GM18505 (cell line): ENCODE measurements around the gene TKT.
A peak's percentile ranks its signal among the peaks of the same experiment; 100 is the strongest.
"Not testable (repeated sequence)": the region's sequence is repeated elsewhere in the genome, so short reads cannot be mapped to it uniquely, and the experiment has no call there.

Source experiments
- ATAC-seq: cut with Tn5 transposase; IDR thresholded peaks from one replicate; pipeline ENCODE4 v1.9.1; 2021; ENCODE audit not compliant: unreplicated experiment
- POLR2A ChIP-seq: IDR thresholded peaks from 4 replicates; pipeline ENCODE4 v1.6.1; 2011; ENCODE audit warnings: borderline replicate concordance; ENCODE audit not compliant: insufficient read depth, insufficient read length; ENCODE audit errors: extremely low read depth

The TKT gene

DNA sequence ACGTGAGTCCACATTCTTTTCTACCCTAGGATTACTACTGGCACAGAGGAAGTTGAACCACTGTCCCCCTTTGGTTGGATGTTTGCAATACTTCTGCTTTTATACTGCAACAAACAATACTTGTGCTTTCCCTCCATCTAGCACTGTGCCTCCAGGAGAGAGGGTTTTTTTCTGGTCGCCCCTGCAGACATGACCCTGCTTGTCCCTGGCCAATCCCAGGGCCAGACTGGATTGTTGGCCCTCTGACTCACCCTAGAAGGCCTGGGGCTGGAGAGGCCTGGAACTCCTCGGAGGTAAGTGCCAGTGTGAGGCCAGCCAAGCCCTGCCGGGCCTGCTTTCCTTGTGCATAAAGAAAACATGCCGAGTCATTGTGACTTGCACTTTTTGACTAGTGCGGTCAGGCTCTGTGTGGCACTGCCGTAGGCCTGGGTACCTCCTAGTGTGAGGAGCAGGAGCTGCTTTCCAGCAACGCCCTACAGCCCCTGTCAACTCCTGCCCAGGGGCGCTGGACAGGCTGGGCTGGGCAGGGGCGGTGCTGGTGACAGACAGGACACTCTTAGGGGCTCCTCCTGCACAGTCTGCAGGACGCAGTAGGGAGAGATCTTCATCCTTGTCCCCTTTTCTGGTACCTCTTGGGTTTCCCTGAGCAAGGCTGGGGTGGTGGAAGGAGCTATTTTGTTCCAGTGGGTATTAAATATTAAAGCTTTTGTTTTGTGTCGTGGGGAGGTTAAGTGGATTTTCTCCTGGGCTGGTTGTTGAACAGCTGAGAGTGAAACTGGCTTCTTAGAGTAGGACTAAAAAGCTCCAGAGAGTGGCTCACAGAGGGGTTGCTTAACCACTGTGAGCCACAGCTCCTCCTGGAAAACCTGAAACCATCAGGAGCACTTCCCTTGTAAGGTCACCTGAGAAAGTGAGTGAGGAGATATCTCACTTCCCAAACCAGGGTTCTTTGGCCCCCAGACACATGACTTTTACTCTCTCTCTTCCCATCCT, 14.4 kb upstream of the TKT start:
- no peak for ATAC-seq

DNA sequence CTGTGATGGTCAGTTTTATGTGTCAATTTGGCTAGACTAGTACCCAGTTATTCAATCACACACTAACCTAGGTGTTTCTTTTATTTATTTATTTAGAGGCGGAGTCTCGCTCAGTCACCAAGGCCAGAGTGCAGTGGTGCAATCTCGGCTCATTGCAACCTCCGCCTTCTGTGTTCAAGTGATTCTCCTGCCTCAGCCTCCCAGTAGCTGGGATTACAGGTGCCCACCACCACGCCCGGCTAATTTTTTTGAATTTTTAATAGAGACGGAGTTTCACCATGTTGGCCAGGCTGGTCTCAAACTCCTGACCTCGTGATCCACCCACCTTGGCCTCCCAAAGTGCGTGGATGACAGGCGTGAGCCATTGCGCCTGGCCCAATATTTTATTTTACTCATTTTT, 13.4 kb upstream of the TKT start:
- ATAC-seq = not testable (repeated sequence)

More for the DNA sequence above, 14.4 kb upstream of the TKT start:
- TF ChIP-seq POLR2A = no peak

DNA sequence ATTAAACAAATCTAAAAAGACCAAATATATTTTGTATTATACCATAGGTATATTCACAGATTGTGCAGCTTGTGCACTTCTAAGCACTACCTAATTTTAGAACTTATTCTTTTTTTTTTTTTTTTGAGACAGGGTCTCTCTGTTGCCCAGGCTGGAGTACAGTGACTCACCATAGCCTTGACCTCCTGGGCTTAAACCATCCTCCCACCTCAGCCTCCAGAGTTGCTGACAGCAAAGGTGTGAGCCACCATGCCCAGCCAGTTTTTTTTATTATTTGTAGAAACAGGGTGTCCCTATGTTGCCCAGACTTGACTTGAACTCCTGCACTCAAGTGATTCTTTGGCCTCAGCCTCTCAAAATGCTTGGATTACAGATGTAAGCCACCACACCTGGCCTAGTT, 11.9 kb upstream of the TKT start:
- no peak for TF ChIP-seq POLR2A
- no peak for ATAC-seq

DNA sequence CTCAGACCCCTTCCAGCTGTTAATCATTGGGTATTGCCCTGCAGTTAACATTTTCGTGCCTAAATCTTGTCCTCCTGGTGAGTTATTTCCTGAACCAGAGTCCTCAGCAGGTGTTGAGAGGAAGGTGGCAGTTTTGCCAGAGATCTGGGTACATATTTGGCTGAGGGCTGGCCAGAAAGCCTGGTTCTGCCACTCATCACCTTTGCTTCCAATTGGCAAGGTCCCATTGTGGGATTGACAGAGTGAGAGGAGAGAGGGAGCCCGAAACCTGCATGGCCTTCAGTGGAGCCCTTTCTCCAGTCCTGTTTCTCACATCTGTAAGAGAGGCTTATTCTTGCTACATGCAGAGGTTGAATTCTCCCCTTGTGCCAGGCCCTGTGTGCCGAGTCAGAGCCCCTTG, 8.9 kb upstream of the TKT start:
- no peak for TF ChIP-seq POLR2A
- ATAC-seq = no peak

DNA sequence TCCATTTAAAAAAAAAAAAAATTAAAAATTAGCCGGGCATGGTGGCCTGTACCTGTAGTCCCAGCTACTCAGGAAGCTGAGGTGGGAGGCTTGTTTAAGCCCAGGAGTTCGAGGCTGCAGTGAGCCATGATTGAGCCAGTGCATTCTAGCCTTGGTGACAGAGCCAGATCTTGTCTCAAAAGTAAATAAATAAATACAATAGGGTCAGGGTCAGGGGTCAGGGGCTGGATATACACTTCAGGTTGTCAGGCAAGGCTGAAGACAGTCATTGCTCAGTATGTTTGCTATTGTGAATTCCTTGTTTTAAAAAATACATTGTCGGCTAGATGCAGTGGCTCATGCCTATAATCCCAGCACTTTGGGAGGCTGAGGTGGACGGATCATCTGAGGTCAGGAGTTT, 8.1 kb upstream of the TKT start:
- TF ChIP-seq POLR2A = no peak
- no peak for ATAC-seq

GRCh38 chr3:53261712-53262111, 5.9 kb upstream of the TKT start:
- TF ChIP-seq POLR2A = no peak
- no peak for ATAC-seq

DNA sequence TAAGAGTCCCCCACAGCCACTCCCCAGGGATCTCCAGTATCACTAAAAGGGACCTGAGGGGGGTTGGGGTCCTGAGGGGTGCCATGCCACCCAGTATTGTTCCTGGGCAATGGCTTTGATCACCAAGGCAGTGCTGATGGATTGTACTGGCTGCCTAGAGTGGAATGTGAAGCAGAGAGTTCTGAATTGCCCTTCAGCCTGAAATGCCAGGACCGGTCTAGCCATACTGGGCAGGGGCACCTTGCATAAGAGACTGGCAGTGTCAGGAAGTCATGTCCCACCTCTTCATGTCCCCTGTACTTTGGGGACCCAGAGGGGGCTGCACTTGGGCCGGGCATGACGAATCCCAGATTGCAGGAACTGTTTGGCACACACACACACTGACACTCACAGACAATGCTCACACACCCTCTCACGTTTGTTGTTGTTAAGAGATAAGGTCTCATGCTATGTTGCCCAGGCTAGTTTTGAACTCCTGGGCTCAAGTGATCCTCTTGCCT, 4.5 kb upstream of the TKT start:
- no peak for ATAC-seq
- TF ChIP-seq POLR2A = no peak

DNA sequence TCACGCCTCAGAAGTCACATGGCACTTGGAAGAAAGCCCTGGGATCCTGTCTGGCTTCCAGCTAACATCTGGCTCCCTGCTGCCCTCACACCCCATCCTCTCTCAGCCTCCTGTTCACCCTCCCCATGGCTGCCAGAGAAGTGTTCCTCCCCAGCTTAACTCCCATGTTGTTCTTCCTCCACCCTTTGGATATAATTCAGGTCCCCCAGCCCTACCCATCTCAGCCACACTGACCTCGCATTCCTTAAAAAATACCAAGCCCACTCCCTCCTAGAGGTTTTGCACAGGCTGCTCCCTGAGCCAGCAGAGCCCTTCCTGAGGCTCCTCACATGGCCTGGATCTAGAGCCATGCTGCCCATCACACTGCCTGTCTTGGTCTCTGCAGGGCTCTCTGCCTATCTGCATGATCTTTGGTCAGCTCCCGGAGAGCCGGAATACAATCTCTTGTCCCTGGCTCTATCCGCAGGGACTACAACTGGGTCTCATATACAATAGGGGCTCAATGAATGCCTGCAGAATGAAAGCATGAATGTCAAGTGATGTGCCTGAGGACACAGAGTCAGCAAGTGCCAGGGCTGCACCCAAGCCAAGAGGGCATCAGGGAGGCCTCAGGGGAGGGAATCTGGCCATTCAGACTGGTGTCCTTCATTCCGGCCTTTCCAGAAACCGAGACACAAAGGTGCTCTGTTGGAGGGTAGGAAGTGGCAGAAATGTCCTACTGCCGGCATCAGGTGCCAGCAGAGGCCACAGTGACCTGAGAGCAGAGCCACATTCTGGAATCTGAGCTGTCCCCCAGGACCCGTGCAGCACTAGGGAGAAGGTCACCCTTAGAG, 3.8 kb upstream of the TKT start:
- no peak for ATAC-seq
- TF ChIP-seq POLR2A = no peak

- no peak for TF ChIP-seq POLR2A
- no peak for ATAC-seq
Measured at GRCh38 chr3:53258600-53259426, 3.0 kb upstream of the TKT start.

GRCh38 chr3:53257465-53257864, 1.6 kb upstream of the TKT start:
- ATAC-seq = no peak
- no peak for TF ChIP-seq POLR2A

- TF ChIP-seq POLR2A = no peak
- ATAC-seq = no peak
Measured at GRCh38 chr3:53256704-53257055, 858 bp upstream of the TKT start.

- TF ChIP-seq POLR2A = no peak
Measured at GRCh38 chr3:53255423-53255774, 423 bp downstream of the TKT start.

More at GRCh38 chr3:53255423-53255774, 423 bp downstream of the TKT start:
- peak; percentile 37 for ATAC-seq
